Measurements from ENCODE around the gene HOXA6. TPM values are rescaled to one million over a fixed set of nuclear protein-coding genes. Genes with fewer than 3 reads are reported as not detected.
A peak's percentile ranks its signal among the peaks of the same experiment; 100 is the strongest.

The HOXA6 gene
- total and polyA plus RNA-seq, 2 experiments from 2014 or later = not detected

- Histone ChIP-seq H3K9me2 (ENCODE audit: insufficient read depth) (no peaks in the 10 kb centered on the region), H3F3A (replicated peaks; ENCODE audit: low read depth) (peaks cover 55% of the 10 kb centered on the region), H3K4me3 (peak within 1 kb of the TSS; percentile 62), H3K79me2 (replicated peaks; ENCODE audit: insufficient read depth) (no peaks in the 10 kb centered on the region), H3K36me3 (ENCODE audit: insufficient read depth) (no peaks in the 10 kb centered on the region), H3K4me1 (ENCODE audit: insufficient read depth) (peaks cover 11% of the 10 kb centered on the region; the same call in 1 of the 2 replicates), H4K20me1 (replicated peaks; ENCODE audit: insufficient read depth) (peaks cover 71% of the 10 kb centered on the region), H3K4me2 (peak within 1 kb of the TSS; percentile 84), H2AFZ (peak within 1 kb of the TSS; percentile 56; the same call in 1 of the 2 replicates), H3K27me3 (ENCODE audit: insufficient read depth) (peaks cover 100% of the 10 kb centered on the region), H3K27ac (ENCODE audit: low read depth) (no peak within 1 kb of the TSS)
- Mint-ChIP-seq H3K4me3 (peak within 1 kb of the TSS; percentile 53), H3K27me3 (ENCODE audit: insufficient read depth, low read depth, poor library complexity) (peaks cover 96% of the 10 kb centered on the region), H3K36me3 (ENCODE audit: low read depth) (no peaks in the 10 kb centered on the region), H3K9me3 (no peaks in the 10 kb centered on the region; the same call in 2 of the 3 replicates), H3K4me1 (no peaks in the 10 kb centered on the region; the same call in 2 of the 3 replicates), H3K27ac (no peak within 1 kb of the TSS)
- DNase-seq (ENCODE audit: low spot score) (peak; percentile 89), ATAC-seq (peak; percentile 83)
- TF ChIP-seq JUNB (IDR thresholded peaks at IDR 0.05; ENCODE audit: unreplicated experiment) (no peak), EZH2 (IDR thresholded peaks at IDR 0.05; ENCODE audit: low read depth, unreplicated experiment) (peak; percentile 89), EZH2phosphoT487 (IDR thresholded peaks at IDR 0.05; ENCODE audit: unreplicated experiment) (peak; percentile 84), POLR2AphosphoS5 (IDR thresholded peaks at IDR 0.05; ENCODE audit: low read depth) (no peak), CREB1 (CRISPR knock-in tag; IDR thresholded peaks at IDR 0.05; ENCODE audit: low read depth) (no peak), STAT1 (IDR thresholded peaks at IDR 0.05; ENCODE audit: unreplicated experiment) (no peak)
- TF ChIP-seq, protein P1, sequence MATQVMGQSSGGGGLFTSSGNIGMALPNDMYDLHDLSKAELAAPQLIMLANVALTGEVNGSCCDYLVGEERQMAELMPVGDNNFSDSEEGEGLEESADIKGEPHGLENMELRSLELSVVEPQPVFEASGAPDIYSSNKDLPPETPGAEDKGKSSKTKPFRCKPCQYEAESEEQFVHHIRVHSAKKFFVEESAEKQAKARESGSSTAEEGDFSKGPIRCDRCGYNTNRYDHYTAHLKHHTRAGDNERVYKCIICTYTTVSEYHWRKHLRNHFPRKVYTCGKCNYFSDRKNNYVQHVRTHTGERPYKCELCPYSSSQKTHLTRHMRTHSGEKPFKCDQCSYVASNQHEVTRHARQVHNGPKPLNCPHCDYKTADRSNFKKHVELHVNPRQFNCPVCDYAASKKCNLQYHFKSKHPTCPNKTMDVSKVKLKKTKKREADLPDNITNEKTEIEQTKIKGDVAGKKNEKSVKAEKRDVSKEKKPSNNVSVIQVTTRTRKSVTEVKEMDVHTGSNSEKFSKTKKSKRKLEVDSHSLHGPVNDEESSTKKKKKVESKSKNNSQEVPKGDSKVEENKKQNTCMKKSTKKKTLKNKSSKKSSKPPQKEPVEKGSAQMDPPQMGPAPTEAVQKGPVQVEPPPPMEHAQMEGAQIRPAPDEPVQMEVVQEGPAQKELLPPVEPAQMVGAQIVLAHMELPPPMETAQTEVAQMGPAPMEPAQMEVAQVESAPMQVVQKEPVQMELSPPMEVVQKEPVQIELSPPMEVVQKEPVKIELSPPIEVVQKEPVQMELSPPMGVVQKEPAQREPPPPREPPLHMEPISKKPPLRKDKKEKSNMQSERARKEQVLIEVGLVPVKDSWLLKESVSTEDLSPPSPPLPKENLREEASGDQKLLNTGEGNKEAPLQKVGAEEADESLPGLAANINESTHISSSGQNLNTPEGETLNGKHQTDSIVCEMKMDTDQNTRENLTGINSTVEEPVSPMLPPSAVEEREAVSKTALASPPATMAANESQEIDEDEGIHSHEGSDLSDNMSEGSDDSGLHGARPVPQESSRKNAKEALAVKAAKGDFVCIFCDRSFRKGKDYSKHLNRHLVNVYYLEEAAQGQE (IDR thresholded peaks at IDR 0.05; ENCODE audit: unreplicated experiment) = no peak
Observed at GRCh38 chr7:27130540-27131389, 16.8 kb downstream of the HOXA6 start, which contains the start of gene HOXA4. HOXA4 (minus strand) TSS chr7:27130757; CDS start chr7:27130733, 24 bp downstream.

DNA sequence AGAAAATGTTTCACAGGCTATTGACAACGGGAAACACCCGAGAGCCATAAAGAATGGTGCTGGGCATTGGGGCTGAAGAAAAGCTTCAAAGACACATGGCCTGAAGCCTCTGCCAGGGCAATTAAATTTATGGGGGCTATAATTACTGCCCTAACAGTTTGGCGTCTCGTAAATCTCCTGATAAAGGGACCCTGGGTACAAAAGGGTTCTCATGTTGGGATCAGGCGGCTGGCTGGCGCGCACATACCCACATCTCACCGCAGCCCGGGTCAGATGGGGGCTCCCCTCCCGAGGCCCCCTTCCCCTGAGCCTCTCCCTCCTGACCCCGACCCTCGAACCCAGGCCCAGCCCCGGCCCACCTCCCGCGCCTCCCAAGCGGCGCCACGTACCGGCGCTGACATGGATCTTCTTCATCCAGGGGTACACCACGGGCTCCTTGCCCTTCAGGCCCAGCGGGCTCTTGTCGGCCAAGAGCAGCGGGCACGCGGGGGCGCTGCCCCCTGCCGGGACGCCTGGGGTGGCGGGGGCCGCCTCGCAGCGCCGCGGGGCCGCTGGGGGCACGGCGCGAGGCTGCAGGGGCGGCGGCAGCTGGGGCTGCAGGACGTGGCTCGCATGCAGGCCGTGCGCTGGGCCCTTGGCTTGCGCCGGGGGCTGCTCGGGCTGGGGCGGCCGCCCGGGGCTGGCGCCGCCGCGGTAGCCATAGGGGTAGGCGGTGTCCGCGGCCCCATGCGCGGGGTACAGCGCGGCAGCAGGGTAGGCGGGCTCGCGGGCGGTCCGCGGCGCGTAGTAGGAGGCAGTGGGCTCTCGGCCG is 17.6 kb downstream of the HOXA6 start:
- Mint-ChIP-seq H3K4me3 (peak overlapping the region; percentile 25; the same call in 1 of the 3 replicates), H3K4me1 (no peaks in the 10 kb centered on the region; the same call in 2 of the 3 replicates), H3K27me3 (ENCODE audit: insufficient read depth, low read depth, poor library complexity) (peaks cover 96% of the 10 kb centered on the region), H3K36me3 (ENCODE audit: low read depth) (no peaks in the 10 kb centered on the region), H3K27ac (no peak overlapping the region), H3K9me3 (no peaks in the 10 kb centered on the region; the same call in 2 of the 3 replicates)
- H3K27me3 ChIP-seq (ENCODE audit: insufficient read depth) = peaks cover 100% of the 10 kb centered on the region
- DNase-seq (ENCODE audit: low spot score) = peak; percentile 41
- H3K4me1 ChIP-seq (ENCODE audit: insufficient read depth) = peaks cover 11% of the 10 kb centered on the region; the same call in 1 of the 2 replicates
- peak overlapping the region; percentile 84; the same call in 1 of the 2 replicates for H3K4me2 ChIP-seq
- peaks cover 65% of the 10 kb centered on the region for H4K20me1 ChIP-seq (replicated peaks; ENCODE audit: insufficient read depth)
- H3F3A ChIP-seq (replicated peaks; ENCODE audit: low read depth) = peaks cover 55% of the 10 kb centered on the region
- no peaks in the 10 kb centered on the region for H3K9me2 ChIP-seq (ENCODE audit: insufficient read depth)
- H3K27ac ChIP-seq (ENCODE audit: low read depth) = no peak overlapping the region
- H3K4me3 ChIP-seq = peak overlapping the region; percentile 62; the same call in 1 of the 2 replicates
- no peaks in the 10 kb centered on the region for H3K79me2 ChIP-seq (replicated peaks; ENCODE audit: insufficient read depth)
- peak; percentile 57 for ATAC-seq
- no peaks in the 10 kb centered on the region for H3K36me3 ChIP-seq (ENCODE audit: insufficient read depth)
- H2AFZ ChIP-seq = no peak overlapping the region
- TF ChIP-seq EZH2 (IDR thresholded peaks at IDR 0.05; ENCODE audit: low read depth, unreplicated experiment) = peak; percentile 94
- TF ChIP-seq EZH2phosphoT487 (IDR thresholded peaks at IDR 0.05; ENCODE audit: unreplicated experiment) = peak; percentile 52
- no peak for TF ChIP-seq ZNF462 (CRISPR knock-in tag; IDR thresholded peaks at IDR 0.05)
- no peak for TF ChIP-seq CREB1 (CRISPR knock-in tag; IDR thresholded peaks at IDR 0.05; ENCODE audit: low read depth)

Measured in GM23338 (cell line).